HG03558 (cell line): Measurements from ENCODE around the gene PGLYRP3.

Source experiments
- ATAC-seq: cut with Tn5 transposase; IDR thresholded peaks from one replicate; pipeline ENCODE4 v1.9.1; 2021; ENCODE audit warnings: moderate number of reproducible peaks; ENCODE audit not compliant: unreplicated experiment; ENCODE audit errors: extremely low read depth

PGLYRP3 gene

GRCh38 chr1:153265457-153265856, 47.3 kb downstream of the PGLYRP3 start:
- no peak for ATAC-seq

GRCh38 chr1:153262462-153263157, 50.1 kb downstream of the PGLYRP3 start:
- ATAC-seq, result no peak

- ATAC-seq, result no peak
Observed at GRCh38 chr1:153262070-153262366, 50.7 kb downstream of the PGLYRP3 start.

- no peak for ATAC-seq
Observed at GRCh38 chr1:153261281-153262069, 51.3 kb downstream of the PGLYRP3 start.

- no peak for ATAC-seq
Observed at GRCh38 chr1:153260585-153261280, 52.0 kb downstream of the PGLYRP3 start.

- ATAC-seq, result no peak
Observed at GRCh38 chr1:153259387-153259786, 53.4 kb downstream of the PGLYRP3 start, which contains the start of gene LORICRIN. Gene LORICRIN, plus strand, starts transcription at chr1:153259687. Its CDS starts 1,263 bp downstream, at chr1:153260950.

GRCh38 chr1:153253693-153254092, 59.1 kb downstream of the PGLYRP3 start:
- ATAC-seq, result no peak

GRCh38 chr1:153253076-153253475, 59.7 kb downstream of the PGLYRP3 start:
- no peak for ATAC-seq

- ATAC-seq, result no peak
Observed at GRCh38 chr1:153251988-153252387, 60.8 kb downstream of the PGLYRP3 start.

- ATAC-seq, result no peak
Observed at GRCh38 chr1:153251562-153251961, 61.2 kb downstream of the PGLYRP3 start.

- no peak for ATAC-seq
Observed at GRCh38 chr1:153251087-153251486, 61.7 kb downstream of the PGLYRP3 start.

GRCh38 chr1:153250166-153250565, 62.6 kb downstream of the PGLYRP3 start:
- ATAC-seq, result no peak

GRCh38 chr1:153248176-153248879, 64.4 kb downstream of the PGLYRP3 start:
- ATAC-seq, result no peak
